Inflammatory macrophage treated with lipopolysaccharide for 1 hour (primary cell): ENCODE results near the gene PTPN21.
"Not testable (repeated sequence)": the region's sequence is repeated elsewhere in the genome, so short reads cannot be mapped to it uniquely, and the experiment has no call there.

Experiments
- DNase-seq, 2 donors: peaks; one replicate each; pipeline ENCODE4 v3.0.0-alpha.2; 2020 to 2022

The PTPN21 gene

GRCh38 chr14:88551094-88551870 is 3.5 kb downstream of the PTPN21 start:
- peak; percentile 56 to 86 for DNase-seq

GRCh38 chr14:88550078-88550477 is 4.7 kb downstream of the PTPN21 start:
- no peak for DNase-seq

- DNase-seq, result no peak
These were observed 7.4 kb downstream of the PTPN21 start for GRCh38 chr14:88547386-88547780.

- no peak for DNase-seq
These were observed 8.0 kb downstream of the PTPN21 start for GRCh38 chr14:88546621-88547385.

- DNase-seq, result no peak
These were observed 9.6 kb downstream of the PTPN21 start for GRCh38 chr14:88545256-88545655.

- DNase-seq, result no peak
These were observed 11.7 kb downstream of the PTPN21 start for GRCh38 chr14:88542857-88543795.

GRCh38 chr14:88541324-88541723 is 13.5 kb downstream of the PTPN21 start:
- no peak for DNase-seq

- no peak for DNase-seq
These were observed 19.0 kb downstream of the PTPN21 start for GRCh38 chr14:88535813-88536212.

- DNase-seq, result peak; percentile 48 to 77
These were observed 19.7 kb downstream of the PTPN21 start for GRCh38 chr14:88535149-88535548.

GRCh38 chr14:88533064-88533602 is 21.7 kb downstream of the PTPN21 start:
- no peak for DNase-seq

GRCh38 chr14:88529889-88530288 is 24.9 kb downstream of the PTPN21 start:
- not testable (repeated sequence) for DNase-seq

- DNase-seq, result no peak
These were observed 32.4 kb downstream of the PTPN21 start for GRCh38 chr14:88522393-88522792.

- no peak for DNase-seq
These were observed 33.0 kb downstream of the PTPN21 start for GRCh38 chr14:88521818-88522217.

- no peak for DNase-seq
These were observed 34.9 kb downstream of the PTPN21 start for GRCh38 chr14:88519907-88520306.

GRCh38 chr14:88518592-88519512 is 36.0 kb downstream of the PTPN21 start:
- no peak for DNase-seq

GRCh38 chr14:88516861-88517357 is 37.9 kb downstream of the PTPN21 start:
- no peak for DNase-seq

- DNase-seq, result no peak
These were observed 39.1 kb downstream of the PTPN21 start for GRCh38 chr14:88515499-88516221.

GRCh38 chr14:88507208-88507607 is 47.6 kb downstream of the PTPN21 start:
- DNase-seq, result no peak

GRCh38 chr14:88505621-88506020 is 49.2 kb downstream of the PTPN21 start:
- DNase-seq, result no peak

GRCh38 chr14:88504602-88505001 is 50.2 kb downstream of the PTPN21 start:
- no peak for DNase-seq
